Stimulated activated CD4-positive, alpha-beta T cell treated with anti-CD3 and anti-CD28 coated beads, Interleukin-2, amount 100 ng/mL, for 24 hours (primary cell): ENCODE measurements around the gene SLC9B1.
"Not testable (repeated sequence)": the region's sequence is repeated elsewhere in the genome, so short reads cannot be mapped to it uniquely, and the experiment has no call there.

ENCODE experiments used
- DNase-seq, 2 donors: peaks; one replicate each; pipeline ENCODE4 v3.0.0-alpha.2; 2020

SLC9B1 gene

GRCh38 chr4:103010804-103011203 is 8.7 kb downstream of the SLC9B1 start:
- DNase-seq, result no peak

GRCh38 chr4:103008875-103009729 is 10.4 kb downstream of the SLC9B1 start:
- DNase-seq, result no peak

- DNase-seq, result no peak
Measured at GRCh38 chr4:103002551-103002950, 17.0 kb downstream of the SLC9B1 start.

- no peak for DNase-seq
Measured at GRCh38 chr4:102994803-102995202, 24.7 kb downstream of the SLC9B1 start.

- not testable (repeated sequence) for DNase-seq
Measured at GRCh38 chr4:102993985-102994384, 25.5 kb downstream of the SLC9B1 start.

- DNase-seq, result no peak
Measured at GRCh38 chr4:102988429-102989020, 31.0 kb downstream of the SLC9B1 start.

- no peak for DNase-seq
Measured at GRCh38 chr4:102981005-102981404, 38.5 kb downstream of the SLC9B1 start.

- not testable (repeated sequence) for DNase-seq
Measured at GRCh38 chr4:102961813-102962212, 57.7 kb downstream of the SLC9B1 start.

GRCh38 chr4:102959496-102959895 is 60.0 kb downstream of the SLC9B1 start:
- no peak for DNase-seq

- no peak for DNase-seq
Measured at GRCh38 chr4:102945066-102945465, 74.4 kb downstream of the SLC9B1 start.

- DNase-seq, result not testable (repeated sequence)
Measured at GRCh38 chr4:102938063-102938462, 81.4 kb downstream of the SLC9B1 start.

- DNase-seq, result no peak
Measured at GRCh38 chr4:102935716-102936115, 83.8 kb downstream of the SLC9B1 start.

GRCh38 chr4:102919697-102920096 is 99.8 kb downstream of the SLC9B1 start:
- DNase-seq, result not testable (repeated sequence)

GRCh38 chr4:102918859-102919258 is 100.6 kb downstream of the SLC9B1 start:
- DNase-seq, result no peak

- DNase-seq, result no peak
Measured at GRCh38 chr4:102901804-102902203, 117.7 kb downstream of the SLC9B1 start.

GRCh38 chr4:102897610-102898009 is 121.9 kb downstream of the SLC9B1 start:
- not testable (repeated sequence) for DNase-seq

GRCh38 chr4:102896547-102896946 is 123.0 kb downstream of the SLC9B1 start:
- DNase-seq, result not testable (repeated sequence)

GRCh38 chr4:102889866-102890265 is 129.6 kb downstream of the SLC9B1 start:
- DNase-seq, result not testable (repeated sequence)

- DNase-seq, result not testable (repeated sequence)
Measured at GRCh38 chr4:102888570-102888969, 130.9 kb downstream of the SLC9B1 start.

GRCh38 chr4:102883278-102883677 is 136.2 kb downstream of the SLC9B1 start:
- no peak for DNase-seq

GRCh38 chr4:102881343-102881742 is 138.2 kb downstream of the SLC9B1 start:
- DNase-seq, result no peak

GRCh38 chr4:102878901-102879300 is 140.6 kb downstream of the SLC9B1 start:
- no peak for DNase-seq

GRCh38 chr4:102878349-102878748 is 141.2 kb downstream of the SLC9B1 start:
- DNase-seq, result not testable (repeated sequence)

- not testable (repeated sequence) for DNase-seq
Measured at GRCh38 chr4:102877477-102878106, 141.9 kb downstream of the SLC9B1 start.
